GM23248 (cell line): ENCODE data around the gene AK9.

ENCODE experiments used
- EZH2 ChIP-seq: fragments of 200-600 bp; sonication (generic); IDR thresholded peaks from 2 replicates; pipeline ENCODE4 v1.6.1; 2018; ENCODE audit warnings: antibody characterized with exemption, mild to moderate bottlenecking; ENCODE audit not compliant: insufficient read depth, poor library complexity, severe bottlenecking
- EZH2phosphoT487 ChIP-seq: fragments of 200-600 bp; sonication (generic); IDR thresholded peaks from 2 replicates; pipeline ENCODE4 v1.6.1; 2018; ENCODE audit warnings: antibody characterized with exemption, moderate library complexity, mild to moderate bottlenecking, low read depth; ENCODE audit not compliant: insufficient read depth

GRCh38 chr6:109676724-109677123 lies 14.3 kb downstream of the AK9 start:
- TF ChIP-seq EZH2phosphoT487 (no peak), EZH2 (no peak)
